Parathyroid adenoma (tissue), 2 donors: ENCODE data around the gene DMPK.

Experiments used
- H2AFZ ChIP-seq: fragments of 300-600 bp; sonication (generic); one replicate; pipeline ENCODE4 v1.7.0; 2017; ENCODE audit warnings: antibody characterized with exemption, mild to moderate bottlenecking
- H3K27ac ChIP-seq: fragments of 300-600 bp; sonication (generic); one replicate; pipeline ENCODE4 v1.7.0; 2017
- H3K27me3 ChIP-seq: fragments of 300-600 bp; sonication (generic); one replicate; pipeline ENCODE4 v1.7.0; 2017; ENCODE audit warnings: low read length; ENCODE audit not compliant: control insufficient read depth, insufficient read depth
- H3K36me3 ChIP-seq: fragments of 300-600 bp; sonication (generic); one replicate; pipeline ENCODE4 v1.7.0; 2017; ENCODE audit warnings: low read length; ENCODE audit not compliant: control insufficient read depth, insufficient read depth
- H3K4me1 ChIP-seq: fragments of 300-600 bp; sonication (generic); one replicate; pipeline ENCODE4 v1.7.0; 2017; ENCODE audit warnings: control low read depth
- H3K4me2 ChIP-seq: fragments of 300-600 bp; sonication (generic); one replicate; pipeline ENCODE4 v1.7.0; 2017; ENCODE audit warnings: low read length
- H3K4me3 ChIP-seq: fragments of 300-600 bp; sonication (generic); one replicate; pipeline ENCODE4 v1.7.0; 2017; ENCODE audit warnings: low read depth, low read length
- H3K79me2 ChIP-seq: fragments of 300-600 bp; sonication (generic); one replicate; pipeline ENCODE4 v1.7.0; 2017; ENCODE audit warnings: control low read depth
- H3K9ac ChIP-seq: fragments of 300-600 bp; sonication (generic); one replicate; pipeline ENCODE4 v1.7.0; 2017; ENCODE audit warnings: mild to moderate bottlenecking
- H3K9me3 ChIP-seq: fragments of 300-600 bp; sonication (generic); one replicate; pipeline ENCODE4 v1.7.0; 2017; ENCODE audit warnings: low read length; ENCODE audit not compliant: control insufficient read depth
- CTCF ChIP-seq: fragments of 300-600 bp; sonication (generic); IDR thresholded peaks from one replicate; pipeline ENCODE4 v1.7.0; 2017; ENCODE audit warnings: antibody characterized with exemption, mild to moderate bottlenecking
- donor health status: primary hyperparathyroidism.

The DMPK gene

GRCh38 chr19:45780448-45781213 lies 1.7 kb downstream of the DMPK start:
- TF ChIP-seq CTCF, result no peak
- H3K9ac ChIP-seq, result no peak overlapping the region
- no peak overlapping the region for H3K4me3 ChIP-seq
- H3K27me3 ChIP-seq, result no peaks in the 10 kb centered on the region
- no peaks in the 10 kb centered on the region for H3K9me3 ChIP-seq
- H3K4me2 ChIP-seq, result no peak overlapping the region
- H3K27ac ChIP-seq, result no peak overlapping the region
- peaks cover 2% of the 10 kb centered on the region for H3K79me2 ChIP-seq
- peaks cover 10% of the 10 kb centered on the region for H3K4me1 ChIP-seq
- H2AFZ ChIP-seq, result no peak overlapping the region
- no peaks in the 10 kb centered on the region for H3K36me3 ChIP-seq

DNA sequence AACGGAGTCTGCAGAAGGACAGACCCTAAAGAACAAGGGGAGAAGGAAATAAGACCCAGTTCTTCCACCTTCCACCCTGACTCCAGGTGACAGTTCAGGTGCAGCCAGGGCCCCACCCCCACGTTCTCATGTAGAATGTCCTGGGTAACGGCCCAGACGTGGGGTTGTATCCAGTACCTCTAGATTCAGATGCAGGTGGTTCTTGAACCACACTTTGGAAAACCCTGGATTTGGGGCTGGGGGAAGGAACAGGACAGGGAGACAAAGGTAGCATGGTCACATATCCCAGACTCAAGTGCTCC lies 2.2 kb downstream of the DMPK start:
- no peak for TF ChIP-seq CTCF
- Histone ChIP-seq H3K4me3 (no peak overlapping the region), H3K27me3 (no peaks in the 10 kb centered on the region), H3K27ac (no peak overlapping the region), H3K9ac (no peak overlapping the region), H3K4me2 (peak overlapping the region; percentile 2), H3K36me3 (no peaks in the 10 kb centered on the region), H3K79me2 (peaks cover 2% of the 10 kb centered on the region), H3K4me1 (peaks cover 10% of the 10 kb centered on the region), H3K9me3 (no peaks in the 10 kb centered on the region), H2AFZ (no peak overlapping the region)

DNA sequence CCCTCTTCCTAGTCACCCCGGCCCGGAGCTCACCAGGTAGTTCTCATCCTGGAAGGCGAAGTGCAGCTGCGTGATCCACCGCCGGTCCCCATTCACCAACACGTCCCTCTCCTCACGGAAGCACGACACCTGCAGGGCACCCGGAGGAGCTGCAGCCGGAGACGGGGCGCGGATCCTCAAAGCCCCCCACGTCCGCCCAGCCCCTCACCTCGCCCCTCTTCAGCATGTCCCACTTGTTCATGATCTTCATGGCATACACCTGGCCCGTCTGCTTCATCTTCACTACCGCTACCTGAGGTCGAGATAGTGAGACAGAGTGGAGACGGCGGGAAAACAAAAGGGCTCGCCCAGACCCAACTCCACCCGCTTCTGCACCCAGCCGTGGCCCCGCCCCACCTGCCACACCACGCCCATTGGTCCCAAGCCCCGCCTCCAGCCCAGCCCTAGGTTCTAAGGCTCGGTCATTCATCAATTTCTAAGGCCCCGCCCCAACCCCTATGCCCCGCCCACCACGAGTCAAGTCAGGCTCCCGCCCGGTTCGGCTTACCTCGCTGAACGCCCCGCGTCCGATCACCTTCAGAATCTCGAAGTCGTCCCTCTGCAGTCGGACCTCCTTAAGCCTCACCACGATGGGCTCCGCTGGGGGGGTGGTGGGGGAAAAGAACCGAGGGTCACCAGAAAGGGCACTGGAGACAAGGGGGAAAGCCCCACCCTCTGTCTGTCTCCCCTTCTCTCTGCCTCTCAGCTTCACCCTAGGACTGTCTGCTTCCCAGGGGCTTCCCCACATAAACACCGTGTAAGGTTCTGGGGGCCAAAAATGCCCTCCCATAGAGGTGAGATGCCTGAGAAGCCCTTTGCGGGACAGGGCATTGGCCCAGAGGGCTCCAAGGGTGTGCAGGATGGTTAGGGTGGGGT lies 2.8 kb downstream of the DMPK start:
- H3K36me3 ChIP-seq, result no peaks in the 10 kb centered on the region
- H3K27ac ChIP-seq, result no peak overlapping the region
- no peak overlapping the region for H2AFZ ChIP-seq
- no peaks in the 10 kb centered on the region for H3K9me3 ChIP-seq
- peak overlapping the region; percentile 8 for H3K4me3 ChIP-seq
- no peak overlapping the region for H3K9ac ChIP-seq
- H3K27me3 ChIP-seq, result no peaks in the 10 kb centered on the region
- H3K4me2 ChIP-seq, result peak overlapping the region; percentile 59
- TF ChIP-seq CTCF, result no peak
- H3K4me1 ChIP-seq, result peaks cover 10% of the 10 kb centered on the region
- peaks cover 2% of the 10 kb centered on the region for H3K79me2 ChIP-seq

- Histone ChIP-seq H3K27ac (no peak overlapping the region), H3K27me3 (no peaks in the 10 kb centered on the region)
- no peak for TF ChIP-seq CTCF
Observed at GRCh38 chr19:45778010-45778661, 4.2 kb downstream of the DMPK start.

More at GRCh38 chr19:45778010-45778661, 4.2 kb downstream of the DMPK start:
- Histone ChIP-seq H2AFZ (no peak overlapping the region), H3K4me3 (no peak overlapping the region), H3K9me3 (no peaks in the 10 kb centered on the region), H3K4me2 (no peak overlapping the region), H3K9ac (no peak overlapping the region), H3K4me1 (peaks cover 10% of the 10 kb centered on the region), H3K79me2 (peaks cover 2% of the 10 kb centered on the region), H3K36me3 (no peaks in the 10 kb centered on the region)
